Adrenal gland (tissue), 5 donors: ENCODE results near the gene DCTN2.

Experiments
- CTCF ChIP-seq, 6 experiments: fragments of 450-650 bp in 4 of 6; fragments of 200-600 bp in 2 of 6; sonication (generic) in 1 of 6; IDR thresholded peaks; 1 replicate in 5 of 6; 2 replicates in 1 of 6; pipeline versions ENCODE4 v1.5.1 to v1.8.0; 2016 to 2021; ENCODE audit warnings: antibody characterized with exemption in 6 of 6, mild to moderate bottlenecking in 2 of 6, moderate library complexity in 1 of 6
- POLR2A ChIP-seq, 2 donors: fragments of 450-650 bp; IDR thresholded peaks; one replicate each; pipeline ENCODE4 v1.6.1; 2017; ENCODE audit warnings: antibody characterized with exemption in 2 of 2, mild to moderate bottlenecking in 2 of 2, moderate library complexity in 1 of 2
- donor health status: DM: no; HTN: no; CAD: no.

GRCh38 chr12:57523706-57524614 is 23.0 kb downstream of the DCTN2 start:
- TF ChIP-seq CTCF (IDR thresholded peaks at IDR 0.05) (no peak), POLR2A (IDR thresholded peaks at IDR 0.05) (no peak)
